HG03135 (cell line): ENCODE measurements around the gene PKD1L1.

ENCODE experiments used
- ATAC-seq: cut with Tn5 transposase; IDR thresholded peaks from one replicate; pipeline ENCODE4 v1.9.1; 2021; ENCODE audit warnings: mild to moderate bottlenecking, moderate library complexity; ENCODE audit not compliant: unreplicated experiment

The PKD1L1 gene

DNA sequence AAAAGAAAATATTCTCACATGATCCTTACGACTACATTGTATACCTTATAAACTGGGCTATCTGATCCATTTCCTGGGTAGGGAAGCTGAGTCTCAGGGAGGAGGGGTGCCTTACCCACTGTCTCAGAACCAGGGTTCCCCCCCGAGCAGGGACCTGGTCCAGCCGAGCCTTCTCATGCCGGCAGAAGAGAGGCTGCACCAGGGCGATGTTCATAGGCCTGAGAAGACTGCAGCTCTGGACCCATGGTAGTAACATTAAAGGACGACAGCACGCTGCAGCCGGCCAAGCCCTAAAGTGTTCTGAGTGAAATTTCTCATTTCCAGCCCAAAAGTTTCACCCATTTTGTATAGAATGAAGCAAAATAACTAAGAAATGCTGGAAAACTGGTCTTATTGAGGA, 203.4 kb downstream of the PKD1L1 start:
- ATAC-seq, result no peak

DNA sequence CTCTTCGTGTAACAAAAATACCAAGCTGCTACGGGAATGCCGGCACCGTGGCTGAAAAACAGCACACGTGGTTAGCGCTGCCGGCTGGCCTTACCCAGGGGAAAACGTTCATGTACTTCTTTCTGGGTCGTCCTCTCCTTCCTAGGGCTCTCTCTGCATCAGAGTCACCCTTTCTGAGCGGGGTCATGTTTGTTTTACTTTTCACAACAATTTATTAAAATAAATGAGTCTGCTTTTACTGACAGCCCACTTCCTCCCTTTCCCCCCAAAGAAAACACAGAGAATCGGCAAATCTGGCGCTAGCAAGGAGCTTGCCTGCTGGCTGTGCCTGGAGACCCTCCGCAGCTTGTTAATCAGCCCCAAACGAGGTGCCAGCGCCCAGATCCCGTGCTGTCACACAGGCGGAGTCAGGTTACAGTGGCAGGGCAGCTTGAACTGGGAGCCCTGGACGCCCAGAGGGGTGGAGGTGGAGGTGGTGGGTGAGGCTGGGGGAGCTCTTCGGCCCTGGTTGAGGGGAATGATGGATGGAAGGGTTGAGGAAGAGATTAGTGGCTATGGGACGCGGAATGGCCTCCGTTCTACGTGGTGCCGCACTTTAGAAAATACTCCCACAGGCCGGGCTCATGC, 204.2 kb downstream of the PKD1L1 start:
- ATAC-seq, result no peak

DNA sequence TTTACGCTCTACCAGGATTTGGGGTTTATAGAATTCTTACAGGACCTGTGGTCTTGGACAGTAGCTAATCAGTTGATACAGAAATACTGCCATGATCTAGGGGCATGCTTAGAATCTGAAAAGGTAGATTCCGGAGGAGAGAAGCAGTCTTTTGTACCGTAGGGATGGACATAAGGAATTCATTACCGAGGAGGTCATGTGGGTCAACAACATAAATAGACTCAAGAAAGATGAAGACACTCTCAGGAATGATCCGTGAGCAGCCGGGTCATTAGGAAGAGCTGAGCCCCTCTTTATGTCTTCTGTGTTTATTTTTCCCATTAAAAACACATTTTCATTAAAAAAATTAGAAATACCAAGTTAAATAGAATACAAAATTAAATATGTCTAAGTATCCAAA, 206.3 kb downstream of the PKD1L1 start:
- no peak for ATAC-seq

DNA sequence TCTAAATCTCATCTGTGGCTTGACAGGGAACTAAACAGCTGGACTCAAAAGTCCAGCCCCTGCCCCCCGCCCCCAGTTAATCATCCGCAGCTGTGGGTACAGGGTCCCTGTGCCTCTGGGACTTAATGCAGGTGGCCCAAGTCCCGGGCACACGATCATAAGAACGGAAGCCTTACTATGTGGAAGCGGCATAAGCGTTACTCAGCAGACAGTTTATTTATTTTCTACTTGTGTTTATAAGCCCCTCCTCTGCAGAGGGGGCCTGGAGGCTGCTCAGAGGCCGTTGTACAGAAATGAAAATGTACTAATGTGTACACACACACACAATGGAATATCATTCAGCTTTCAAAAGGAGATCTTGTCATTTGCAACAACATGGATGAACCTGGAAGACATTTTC, 208.4 kb downstream of the PKD1L1 start:
- ATAC-seq, result no peak

DNA sequence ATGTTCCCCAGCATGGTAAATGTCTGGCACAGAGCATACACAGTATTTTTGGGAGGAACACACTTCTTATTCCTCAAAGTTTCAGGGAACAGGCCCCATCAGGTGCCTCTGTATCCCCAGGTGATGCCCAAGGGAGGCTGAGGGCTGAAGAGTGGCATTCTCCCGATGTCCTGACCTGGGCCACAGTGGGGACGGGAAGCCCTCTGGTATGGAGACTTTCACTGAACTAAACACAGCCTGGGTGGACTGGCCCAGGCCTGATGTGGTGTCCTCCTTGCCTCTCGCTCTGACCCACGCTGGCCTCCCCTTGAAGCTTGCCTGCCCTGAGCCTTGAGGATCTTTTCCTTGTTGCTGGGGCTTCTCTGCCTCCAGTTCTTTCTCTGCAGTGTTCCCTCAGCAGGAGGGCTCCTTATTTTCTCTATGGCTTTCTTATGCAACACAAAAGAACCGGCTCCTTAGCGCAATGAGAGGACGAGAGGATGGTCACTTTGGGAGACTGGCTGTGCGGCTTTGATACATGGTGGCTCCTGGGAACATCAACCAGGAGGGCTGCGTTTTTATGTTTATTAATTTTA, 208.9 kb downstream of the PKD1L1 start:
- no peak for ATAC-seq

DNA sequence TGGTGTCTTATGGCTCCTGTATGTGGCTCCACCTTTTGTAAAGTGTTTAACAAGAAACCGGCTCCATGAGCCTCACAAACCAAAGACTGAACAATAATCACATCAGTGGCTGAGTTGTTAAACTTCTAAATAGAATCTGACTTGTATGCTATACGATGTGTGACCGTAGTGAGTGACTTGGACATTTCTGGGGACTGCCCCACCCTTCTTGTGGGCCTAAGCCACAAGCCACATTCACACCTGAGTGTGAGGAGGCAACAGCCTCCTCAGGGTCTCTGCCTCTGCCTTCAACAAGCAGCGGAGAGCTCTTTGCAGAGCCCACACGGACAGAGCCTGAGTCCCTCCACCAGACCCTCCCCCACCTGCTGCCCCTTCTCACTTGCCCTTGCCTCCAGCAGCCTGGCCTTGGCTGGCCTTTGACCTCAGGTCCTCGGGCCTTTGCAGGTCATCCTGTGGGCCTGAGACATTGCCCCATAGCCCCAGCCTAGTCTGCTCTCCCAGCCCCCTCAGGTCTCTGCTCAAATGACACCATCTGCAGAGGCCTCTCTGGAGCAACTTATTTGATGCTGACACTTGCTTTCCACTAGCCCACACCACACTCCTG, 209.6 kb downstream of the PKD1L1 start:
- no peak for ATAC-seq

DNA sequence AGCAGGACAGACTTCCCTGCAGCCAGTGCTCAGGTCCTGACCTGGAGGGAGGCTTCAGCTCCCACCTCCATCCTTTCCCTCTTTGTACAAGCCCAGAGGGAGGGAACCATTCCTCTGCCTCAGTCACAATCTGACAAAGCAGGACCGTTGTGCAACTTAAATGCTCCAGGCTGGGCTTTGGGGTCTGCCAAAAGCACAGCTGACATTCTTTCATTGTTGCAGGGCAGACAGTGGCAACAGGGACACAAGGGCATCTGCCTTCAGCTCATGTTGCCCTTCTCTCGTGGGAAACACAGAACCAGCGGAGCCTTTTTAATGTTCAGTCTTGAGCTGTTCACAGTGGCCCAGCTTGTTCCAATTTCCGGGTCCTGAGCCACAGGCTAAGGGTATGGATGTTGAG, 210.7 kb downstream of the PKD1L1 start:
- ATAC-seq, result no peak

DNA sequence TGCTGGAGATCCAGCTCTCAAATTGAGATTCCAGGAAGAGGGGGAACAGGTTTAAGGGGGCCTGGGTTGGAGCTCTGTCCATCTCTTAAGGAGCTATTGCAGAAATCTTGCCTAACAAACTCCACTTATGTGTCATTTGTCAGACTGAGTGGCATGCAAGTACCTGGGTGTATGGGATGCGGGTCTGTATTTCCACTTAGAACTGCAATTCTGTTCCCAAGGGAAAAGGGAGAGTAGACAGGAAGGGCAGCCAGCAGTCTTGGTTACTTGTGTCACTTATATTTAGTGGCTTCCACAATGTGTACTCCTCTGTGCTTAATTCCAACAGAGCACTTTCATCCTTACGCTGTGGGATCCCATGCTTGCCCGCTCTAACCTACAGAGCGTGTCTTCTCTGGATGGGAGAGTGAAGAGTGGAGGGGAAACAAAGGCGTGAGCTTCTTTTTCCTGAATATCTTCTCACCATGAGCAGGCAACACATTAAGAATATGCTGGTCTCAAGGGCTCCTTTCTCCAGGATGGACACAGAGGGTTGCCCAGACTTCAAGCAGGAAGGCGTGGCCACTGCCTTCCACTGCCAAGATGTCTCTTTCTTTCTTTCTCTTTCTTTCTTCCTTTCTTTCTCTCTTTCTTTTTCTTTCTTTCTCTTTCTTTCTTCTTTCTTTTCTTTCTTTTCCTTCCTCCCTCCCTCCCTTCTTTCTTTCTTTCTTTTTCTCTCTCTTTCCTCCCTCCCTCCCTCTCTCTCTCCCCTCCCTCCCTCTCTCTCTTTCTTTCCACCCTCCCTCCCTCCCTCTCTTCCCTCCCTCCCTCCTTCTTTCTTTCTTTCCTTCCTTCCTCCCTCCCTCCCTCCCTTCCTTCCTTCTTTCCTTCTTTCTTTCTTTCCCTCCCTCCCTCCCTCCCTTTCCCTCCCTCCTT, 212.6 kb downstream of the PKD1L1 start:
- ATAC-seq, result no peak

DNA sequence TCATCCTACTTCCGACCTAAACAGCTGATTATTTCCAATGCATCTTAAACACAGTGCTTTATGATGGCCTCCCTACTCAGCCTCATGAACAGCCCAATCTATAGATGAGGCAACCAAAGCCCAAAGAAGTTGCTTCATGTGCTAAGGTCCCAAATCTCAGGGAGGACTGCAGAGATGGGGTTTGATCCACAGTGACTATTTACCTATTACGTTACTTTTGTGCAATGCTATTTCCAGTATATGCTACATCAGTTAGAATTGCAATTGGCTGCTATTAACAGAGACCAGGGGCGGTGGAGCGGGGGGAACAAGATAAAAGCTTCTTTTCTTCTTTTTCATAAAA, 213.3 kb downstream of the PKD1L1 start:
- no peak for ATAC-seq

DNA sequence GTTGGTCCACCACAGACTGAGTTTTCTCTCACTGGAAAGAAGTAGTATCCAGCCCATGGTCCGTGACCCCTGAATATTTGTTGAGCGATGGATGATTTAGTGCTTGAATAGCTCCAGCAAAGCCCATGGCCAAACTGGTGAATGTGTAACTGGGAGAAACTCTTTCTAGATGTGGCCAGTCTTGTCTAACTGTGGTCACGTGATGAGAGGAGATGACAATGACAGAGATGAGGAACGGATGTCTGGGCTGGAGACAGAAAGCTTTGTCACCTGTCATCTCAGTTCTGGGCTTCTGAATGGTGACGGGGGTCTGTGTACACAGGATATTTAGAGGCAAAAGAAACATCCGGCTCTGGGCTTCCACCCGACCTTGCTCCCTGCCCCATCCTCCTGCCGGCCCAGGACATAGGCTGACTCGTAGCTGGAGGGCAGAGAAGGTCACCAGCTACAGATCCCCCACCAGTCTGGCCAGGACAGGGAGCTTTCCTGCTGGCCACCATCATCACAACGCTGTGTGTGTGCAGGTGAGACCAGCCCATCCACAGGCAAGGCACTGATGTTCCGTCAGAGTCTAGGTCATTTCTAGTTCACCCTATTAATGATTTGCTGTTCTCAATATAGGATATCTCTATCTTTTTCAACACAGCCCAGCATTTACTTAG, 213.8 kb downstream of the PKD1L1 start:
- no peak for ATAC-seq

DNA sequence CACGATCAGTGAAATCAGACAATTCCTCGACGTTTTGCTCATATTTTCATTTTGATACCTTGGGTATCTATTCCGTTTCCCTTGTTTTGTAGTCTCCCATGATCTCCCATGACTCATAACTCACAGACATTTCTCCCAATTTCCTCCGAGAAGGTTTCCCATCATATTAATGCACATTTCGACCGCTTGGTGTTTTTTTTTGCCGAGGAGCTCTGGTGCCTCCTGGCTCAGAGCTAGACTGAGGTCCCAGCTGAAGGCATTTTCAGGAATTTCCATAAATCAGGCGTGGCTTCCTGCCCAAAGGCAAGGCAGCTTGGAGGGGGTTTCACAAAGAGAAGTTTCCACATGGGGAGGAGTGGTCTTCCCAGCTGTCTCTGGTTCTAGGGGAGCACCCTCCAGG, 218.1 kb downstream of the PKD1L1 start:
- ATAC-seq, result no peak

DNA sequence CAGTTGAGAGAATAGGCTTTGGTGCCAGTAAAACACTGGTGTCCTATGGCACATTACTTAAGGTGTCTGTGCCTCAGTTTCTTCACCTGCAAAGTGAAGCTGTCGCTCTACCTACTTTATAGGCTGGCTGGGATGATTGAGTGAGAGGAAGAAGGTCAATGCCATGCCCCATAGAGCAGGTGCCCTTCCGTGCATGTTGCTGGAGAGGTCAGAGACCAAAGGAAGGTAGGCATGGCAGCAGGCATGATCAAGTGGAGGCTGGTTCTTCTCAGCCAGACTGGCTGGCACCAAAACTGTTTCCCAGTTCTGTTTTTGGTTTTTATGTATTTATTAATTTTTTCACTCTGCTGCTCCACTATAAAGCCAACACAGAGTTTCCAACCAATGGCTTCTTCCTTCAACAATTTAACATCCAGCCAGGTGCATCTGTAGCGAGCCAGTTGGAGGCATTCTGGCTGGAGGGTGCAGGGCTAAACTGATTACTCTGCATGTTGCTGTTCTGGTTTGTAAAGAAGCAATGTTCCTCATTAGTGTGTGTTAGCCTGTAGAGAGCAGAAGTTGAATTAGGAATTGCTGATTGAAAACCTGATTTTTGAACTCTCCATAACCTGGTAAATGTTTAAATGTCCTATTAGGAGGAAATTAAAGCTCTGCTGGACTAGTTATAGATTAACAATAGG, 222.1 kb downstream of the PKD1L1 start:
- no peak for ATAC-seq

DNA sequence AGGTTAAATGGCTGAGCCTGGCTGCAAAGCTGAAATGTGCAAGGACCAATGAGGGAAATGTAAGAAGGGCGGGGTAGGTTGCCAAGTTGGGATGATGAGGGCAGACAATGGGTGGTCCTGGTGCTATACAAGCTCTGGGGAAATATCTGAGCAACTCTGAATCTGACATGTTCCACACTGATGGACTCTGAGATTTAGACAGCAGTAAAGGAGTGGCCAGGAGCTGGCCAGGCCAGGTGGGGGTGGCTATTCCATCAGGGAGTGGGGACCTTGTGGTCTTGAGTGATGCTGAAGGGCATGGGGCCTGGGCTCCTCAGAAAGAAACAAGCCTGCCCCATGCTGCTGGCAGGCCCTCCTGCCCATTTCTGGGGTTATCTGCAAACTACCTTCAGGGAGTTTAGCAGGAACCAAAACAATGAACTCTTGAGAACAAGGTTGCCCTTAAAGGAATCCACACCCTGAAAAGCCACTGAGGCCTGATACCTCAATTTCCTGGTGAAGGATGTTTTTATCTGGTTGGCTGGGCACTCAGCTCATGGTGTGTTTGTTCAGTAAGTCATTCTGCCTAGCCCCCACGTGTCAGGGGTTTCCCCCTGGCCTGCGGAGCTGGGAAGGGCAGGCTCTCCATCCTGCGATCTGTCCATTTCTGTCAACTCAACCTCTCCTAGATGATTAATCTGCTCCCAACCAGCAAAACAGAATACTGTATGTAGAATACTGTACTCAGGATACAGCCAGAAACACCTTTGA, 223.1 kb downstream of the PKD1L1 start:
- no peak for ATAC-seq
